ENCODE measurements around the gene LTC4S.

LTC4S gene

GRCh38 chr5:179817890-179818745 lies 24.3 kb downstream of the LTC4S start:
- H3K27ac ChIP-seq (replicated peaks) = peak overlapping the region; percentile 89
- DNase-seq (ENCODE audit: low read depth in 1 of 2, low spot score in 1 of 2) = no peak
- H3K27me3 ChIP-seq (ENCODE audit: insufficient read depth, poor library complexity, severe bottlenecking) = no peaks in the 10 kb centered on the region
- TF ChIP-seq REST (IDR thresholded peaks at IDR 0.05; ENCODE audit: insufficient replicate concordance, low read depth) (no peak), CTCF (IDR thresholded peaks at IDR 0.05; ENCODE audit: insufficient read depth, low read length) (no peak), GABPA (IDR thresholded peaks at IDR 0.05; ENCODE audit: low read depth) (no peak), SPI1 (IDR thresholded peaks at IDR 0.05; ENCODE audit: borderline replicate concordance, low read depth) (no peak), POLR2AphosphoS5 (IDR thresholded peaks at IDR 0.05; ENCODE audit: low read depth) (no peak)
- peak overlapping the region; percentile 19 for H3K4me3 ChIP-seq (replicated peaks; ENCODE audit: insufficient read depth, low read length)

- Histone ChIP-seq H3K27ac (replicated peaks) (peak overlapping the region; percentile 89), H3K27me3 (ENCODE audit: insufficient read depth, poor library complexity, severe bottlenecking) (no peaks in the 10 kb centered on the region), H3K4me3 (replicated peaks; ENCODE audit: insufficient read depth, low read length) (peak overlapping the region; percentile 19)
- DNase-seq (ENCODE audit: low read depth in 1 of 2, low spot score in 1 of 2) = peak; percentile 91 to 97
- no peak for TF ChIP-seq CTCF (IDR thresholded peaks at IDR 0.05; ENCODE audit: insufficient read depth, low read length)
- TF ChIP-seq GABPA (IDR thresholded peaks at IDR 0.05; ENCODE audit: low read depth) = no peak
- no peak for TF ChIP-seq REST (IDR thresholded peaks at IDR 0.05; ENCODE audit: insufficient replicate concordance, low read depth)
- no peak; the same call in 1 of the 2 replicates for TF ChIP-seq POLR2AphosphoS5 (IDR thresholded peaks at IDR 0.05; ENCODE audit: low read depth)
- no peak for TF ChIP-seq SPI1 (IDR thresholded peaks at IDR 0.05; ENCODE audit: borderline replicate concordance, low read depth)
Observed at GRCh38 chr5:179818746-179819295, 25.0 kb downstream of the LTC4S start.

DNA sequence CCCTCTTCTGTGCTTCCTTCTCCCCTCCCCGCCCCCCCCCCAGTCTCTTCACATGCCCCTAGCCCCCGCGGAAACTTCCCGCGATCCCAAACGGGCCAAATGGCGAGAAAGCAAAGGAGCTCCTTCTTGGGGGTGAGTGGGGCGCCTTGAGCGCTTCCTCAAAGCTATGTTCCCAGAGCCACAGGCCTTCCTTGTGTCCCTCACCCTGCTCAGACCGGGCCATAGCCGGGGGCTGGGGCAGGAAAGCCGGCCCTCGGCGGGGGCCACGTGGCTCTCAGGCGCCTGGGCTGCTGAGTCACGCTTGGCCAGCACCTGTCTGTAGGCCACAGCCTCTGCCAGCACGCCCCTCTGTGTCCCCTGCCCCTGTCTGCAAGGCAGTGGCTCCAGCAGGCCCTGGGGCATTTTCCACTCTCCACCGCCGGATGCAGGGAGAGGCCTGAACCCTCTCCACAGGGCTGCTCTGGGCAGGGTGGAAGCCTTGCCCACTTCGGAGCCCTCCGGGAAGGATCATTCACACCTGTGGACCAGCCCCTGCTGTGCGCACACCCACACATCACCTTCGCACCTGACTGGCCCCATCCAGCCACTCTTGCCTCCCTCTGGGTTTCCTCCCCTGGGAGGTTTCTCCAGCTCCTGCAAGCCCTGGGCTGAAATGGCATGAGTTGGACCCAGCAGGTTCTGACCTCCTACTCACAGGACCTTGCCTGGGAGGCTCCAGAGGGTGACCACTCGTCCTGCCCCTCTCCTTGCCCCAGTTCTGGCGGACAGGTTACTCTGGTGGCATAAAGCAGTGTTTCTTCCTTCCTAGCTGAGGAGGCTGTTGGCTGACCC lies 25.7 kb downstream of the LTC4S start:
- H3K27me3 ChIP-seq (ENCODE audit: insufficient read depth, poor library complexity, severe bottlenecking) = no peaks in the 10 kb centered on the region
- no peak overlapping the region for H3K4me3 ChIP-seq (replicated peaks; ENCODE audit: insufficient read depth, low read length)
- DNase-seq (ENCODE audit: low read depth in 1 of 2, low spot score in 1 of 2) = peak in 1 of 2 experiments; percentile 58
- peak overlapping the region; percentile 89 for H3K27ac ChIP-seq (replicated peaks)
- no peak for TF ChIP-seq SPI1 (IDR thresholded peaks at IDR 0.05; ENCODE audit: borderline replicate concordance, low read depth)
- TF ChIP-seq POLR2AphosphoS5 (IDR thresholded peaks at IDR 0.05; ENCODE audit: low read depth) = no peak; the same call in 1 of the 2 replicates
- TF ChIP-seq CTCF (IDR thresholded peaks at IDR 0.05; ENCODE audit: insufficient read depth, low read length) = no peak
- TF ChIP-seq GABPA (IDR thresholded peaks at IDR 0.05; ENCODE audit: low read depth) = no peak
- TF ChIP-seq REST (IDR thresholded peaks at IDR 0.05; ENCODE audit: insufficient replicate concordance, low read depth) = no peak

Measured in HL-60 (cell line).